Panc1 (cell line): ENCODE data around the gene PNPO. TPM values are rescaled to one million over a fixed set of nuclear protein-coding genes. Genes with fewer than 3 reads are reported as not detected.
A peak's percentile ranks its signal among the peaks of the same experiment; 100 is the strongest.
"Not testable (repeated sequence)": the region's sequence is repeated elsewhere in the genome, so short reads cannot be mapped to it uniquely, and the experiment has no call there.

Experiments used
- ATAC-seq: fragments of 200-7000 bp; cut with Tn5 transposase; 2 replicates; pipeline ENCODE4 v1.9.1; 2020; ENCODE audit warnings: mild to moderate bottlenecking, moderate library complexity
- BruUV-seq: library from RNA; stranded (reverse); fragments of 400-500 nt; replicated peaks from 2 replicates; lab custom pipeline; 2021; lab: Mats Ljungman, UMichigan
- CTCF ChIA-PET: fragments of 300-600 bp; sonication (Branson Sonifier 250); formaldehyde crosslinking; loops from one replicate; lab custom pipeline; 2022; ENCODE audit warnings: antibody characterized with exemption; lab: Charles Lee
- POLR2A ChIA-PET: fragments of 300-600 bp; sonication (Branson Sonifier 250); formaldehyde crosslinking; loops from one replicate; lab custom pipeline; 2022; ENCODE audit warnings: antibody characterized with exemption; lab: Charles Lee
- DNase-seq: peaks from one replicate; pipeline ENCODE4 v3.0.0-alpha.2; 2010; ENCODE audit warnings: low read depth, low spot score
- H3K27ac ChIP-seq: 2 replicates; pipeline ENCODE4 v1.5.1; 2011; ENCODE audit warnings: mild to moderate bottlenecking, low read length, inconsistent platforms
- H3K27me3 ChIP-seq: fragments of 200-500 bp; sonication (Bioruptor generic); 2 replicates; pipeline ENCODE4 v1.6.0; 2014; ENCODE audit warnings: low read length, inconsistent platforms; ENCODE audit not compliant: control insufficient read depth, insufficient read depth
- H3K36me3 ChIP-seq: fragments of 200-500 bp; sonication (Bioruptor generic); 2 replicates; pipeline ENCODE4 v1.5.1; 2014; ENCODE audit warnings: inconsistent platforms, mild to moderate bottlenecking, low read length, moderate library complexity; ENCODE audit not compliant: control insufficient read depth, insufficient read depth
- H3K4me1 ChIP-seq: 2 replicates; pipeline ENCODE4 v1.5.1; 2011; ENCODE audit warnings: inconsistent platforms, mild to moderate bottlenecking, low read length, moderate library complexity; ENCODE audit not compliant: control insufficient read depth, insufficient read depth
- H3K4me3 ChIP-seq, 2 experiments: 2 replicates each; pipeline ENCODE4 v1.5.1; 2011 to 2012; ENCODE audit warnings: low read depth in 2 of 2, low read length in 2 of 2, mild to moderate bottlenecking in 2 of 2, inconsistent platforms in 1 of 2, moderate library complexity in 1 of 2
- H3K9me3 ChIP-seq: fragments of 200-500 bp; sonication (Bioruptor generic); 2 replicates; pipeline ENCODE4 v1.5.1; 2014; ENCODE audit warnings: low read depth, mild to moderate bottlenecking, inconsistent platforms, low read length, moderate library complexity; ENCODE audit not compliant: control insufficient read depth, insufficient read depth
- CTCF ChIP-seq: fragments of 450-650 bp; IDR thresholded peaks from 2 replicates; pipeline ENCODE4 v1.5.1; 2017; ENCODE audit warnings: mild to moderate bottlenecking
- POLR2AphosphoS5 ChIP-seq: IDR thresholded peaks from 2 replicates; pipeline ENCODE4 v1.6.1; 2012; ENCODE audit warnings: mild to moderate bottlenecking, low read depth, low read length, moderate library complexity
- REST ChIP-seq, 2 experiments: IDR thresholded peaks; 2 replicates each; pipeline ENCODE4 v1.6.1; 2011 to 2012; ENCODE audit warnings: low read depth in 2 of 2, control low read depth in 1 of 2, low read length in 1 of 2, mild to moderate bottlenecking in 1 of 2, moderate library complexity in 1 of 2; ENCODE audit not compliant: insufficient read depth in 1 of 2
- SIN3A ChIP-seq: IDR thresholded peaks from 2 replicates; pipeline ENCODE4 v1.6.1; 2012; ENCODE audit warnings: low read depth, mild to moderate bottlenecking, low read length, moderate library complexity, borderline replicate concordance; ENCODE audit not compliant: insufficient read depth
- TCF7L2 ChIP-seq: IDR thresholded peaks from 2 replicates; pipeline ENCODE4 v1.6.1; 2011; ENCODE audit warnings: mild to moderate bottlenecking, low read depth, low read length, inconsistent platforms
- in situ Hi-C: cut with HindIII; loops from 2 replicates; pipeline ENCODE4 v1.10.0; 2016; ENCODE audit warnings: low sequenced_read_pairs, low pct_unique_long_range_greater_than_20kb
- intact Hi-C: fragments of 100-400 bp; cut with micrococcal nuclease; formaldehyde crosslinking; loops from one replicate; pipeline ENCODE4 v1.10.0; 2022; ENCODE audit not compliant: unreplicated experiment
- total RNA-seq: library from RNA; stranded (reverse); gene quantifications from one replicate; pipeline ENCODE4 v1.2.1, GENCODE V29; 2021; ENCODE audit not compliant: unreplicated experiment

Gene PNPO
- total RNA-seq, 1 experiment from 2014 or later, result 20.1 TPM

GRCh38 chr17:47986520-47986919 is 45.1 kb downstream of the PNPO start:
- ATAC-seq (no peak), DNase-seq (no peak)
- in situ Hi-C loops, result no loop called here
- POLR2A ChIA-PET, result no interaction called here
- CTCF ChIA-PET, result interaction anchor here (1.1 kb wide), 1 partner anchor 32 kb away, joined by 4 read pairs; no protein-coding TSS in a partner anchor
- no TSS peak for BruUV-seq
- TF ChIP-seq POLR2AphosphoS5 (no peak), TCF7L2 (no peak), CTCF (no peak), REST (IDR thresholded peaks at IDR 0.05; ENCODE audit: insufficient read depth in 1 of 2, low read depth in 2 of 2, low read length in 1 of 2) (no peak), SIN3A (no peak)
- Histone ChIP-seq H3K36me3 (no peaks in the 10 kb centered on the region; the same call in 1 of the 2 replicates), H3K9me3 (no peaks in the 10 kb centered on the region), H3K27me3 (no peaks in the 10 kb centered on the region), H3K4me1 (peaks cover 12% of the 10 kb centered on the region), H3K27ac (0 out of 2 replicates have a peak overlapping the region, but pooled peaks have one; percentile 35), H3K4me3 (no peak overlapping the region)
- intact Hi-C loops, result no loop called here

- in situ Hi-C loops (no loop called here), intact Hi-C loops (no loop called here)
- TF ChIP-seq CTCF (no peak), REST (IDR thresholded peaks at IDR 0.05; ENCODE audit: insufficient read depth in 1 of 2, low read depth in 2 of 2, low read length in 1 of 2) (no peak), POLR2AphosphoS5 (no peak), TCF7L2 (no peak), SIN3A (no peak)
- Histone ChIP-seq H3K4me3 (no peak overlapping the region), H3K9me3 (no peaks in the 10 kb centered on the region), H3K4me1 (peaks cover 12% of the 10 kb centered on the region), H3K27ac (peak overlapping the region; percentile 57; the same call in 1 of the 2 replicates), H3K27me3 (no peaks in the 10 kb centered on the region), H3K36me3 (no peaks in the 10 kb centered on the region; the same call in 1 of the 2 replicates)
- POLR2A ChIA-PET, result no interaction called here
- CTCF ChIA-PET, result interaction anchor here (0.6 to 1.1 kb wide), 2 partner anchors 31 to 165 kb away, joined by 3 to 4 read pairs; no protein-coding TSS in a partner anchor
- no TSS peak for BruUV-seq
- ATAC-seq (peak; percentile 63), DNase-seq (no peak)
Measured at GRCh38 chr17:47987240-47987835, 46.0 kb downstream of the PNPO start.

GRCh38 chr17:47988445-47988844 is 47.1 kb downstream of the PNPO start:
- BruUV-seq, H3K27me3 ChIP-seq, intact Hi-C loops, H3K9me3 ChIP-seq, ATAC-seq, CTCF ChIA-PET, H3K27ac ChIP-seq, POLR2A ChIA-PET, H3K4me3 ChIP-seq, in situ Hi-C loops, DNase-seq, H3K36me3 ChIP-seq: not testable (repeated sequence)
- peaks cover 16% of the 10 kb centered on the region for H3K4me1 ChIP-seq
